ENCODE measurements around the gene TMEM259. TPM values are rescaled to one million over a fixed set of nuclear protein-coding genes. Genes with fewer than 3 reads are reported as not detected.

TMEM259 gene
- total and polyA plus RNA-seq, 2 donors (not counting 3 experiments of a cell fraction or from before 2014, with no cell fraction given): 142 to 297 TPM

DNA sequence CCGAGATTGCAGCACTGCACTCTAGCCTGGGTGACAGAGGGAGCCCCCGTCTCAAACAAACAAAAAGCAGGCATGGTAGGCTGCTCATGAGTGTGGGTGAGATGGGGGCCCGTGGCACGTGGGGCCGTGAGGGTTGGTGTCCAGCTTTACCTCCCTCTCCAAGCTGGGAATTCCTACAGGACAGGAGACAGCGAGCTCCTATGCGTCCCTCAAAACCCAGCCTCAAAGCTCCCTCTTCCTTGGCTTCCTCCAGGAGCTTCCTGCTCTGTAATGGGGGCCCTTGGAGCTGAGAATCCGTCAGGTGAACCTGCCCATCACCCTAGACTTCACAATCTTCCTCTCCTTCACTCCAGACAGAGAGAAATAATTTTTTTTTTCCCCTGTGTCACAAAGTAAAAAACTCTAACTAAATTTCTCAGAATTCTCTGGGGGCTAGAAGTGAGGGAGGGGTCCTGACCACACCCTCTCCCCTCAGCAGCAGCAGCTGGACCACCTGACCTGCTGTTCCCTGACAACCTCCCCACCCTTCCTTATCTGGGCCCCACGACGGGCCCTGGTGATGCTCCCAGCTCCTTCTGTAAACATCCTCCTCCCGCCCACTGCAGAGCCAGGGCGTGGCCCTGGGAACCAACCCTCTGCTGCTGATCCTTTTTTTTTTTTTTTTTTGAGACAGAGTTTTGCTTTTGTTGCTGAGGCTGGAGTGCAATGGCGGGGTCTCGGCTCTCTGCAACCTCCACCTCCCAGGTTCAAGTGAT lies 58.9 kb downstream of the TMEM259 start:
- H3K9ac ChIP-seq (replicated peaks; ENCODE audit: extremely low read depth, insufficient read depth, low read length): no peak overlapping the region
- no peaks in the 10 kb centered on the region for H3K4me1 ChIP-seq (ENCODE audit: control insufficient read depth, extremely low read depth, insufficient read depth, low read length)
- no peaks in the 10 kb centered on the region for H3K9me3 ChIP-seq (replicated peaks; ENCODE audit: control insufficient read depth, insufficient read depth, low read length)
- TF ChIP-seq, protein P1, sequence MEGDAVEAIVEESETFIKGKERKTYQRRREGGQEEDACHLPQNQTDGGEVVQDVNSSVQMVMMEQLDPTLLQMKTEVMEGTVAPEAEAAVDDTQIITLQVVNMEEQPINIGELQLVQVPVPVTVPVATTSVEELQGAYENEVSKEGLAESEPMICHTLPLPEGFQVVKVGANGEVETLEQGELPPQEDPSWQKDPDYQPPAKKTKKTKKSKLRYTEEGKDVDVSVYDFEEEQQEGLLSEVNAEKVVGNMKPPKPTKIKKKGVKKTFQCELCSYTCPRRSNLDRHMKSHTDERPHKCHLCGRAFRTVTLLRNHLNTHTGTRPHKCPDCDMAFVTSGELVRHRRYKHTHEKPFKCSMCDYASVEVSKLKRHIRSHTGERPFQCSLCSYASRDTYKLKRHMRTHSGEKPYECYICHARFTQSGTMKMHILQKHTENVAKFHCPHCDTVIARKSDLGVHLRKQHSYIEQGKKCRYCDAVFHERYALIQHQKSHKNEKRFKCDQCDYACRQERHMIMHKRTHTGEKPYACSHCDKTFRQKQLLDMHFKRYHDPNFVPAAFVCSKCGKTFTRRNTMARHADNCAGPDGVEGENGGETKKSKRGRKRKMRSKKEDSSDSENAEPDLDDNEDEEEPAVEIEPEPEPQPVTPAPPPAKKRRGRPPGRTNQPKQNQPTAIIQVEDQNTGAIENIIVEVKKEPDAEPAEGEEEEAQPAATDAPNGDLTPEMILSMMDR (IDR thresholded peaks at IDR 0.05; ENCODE audit: extremely low read depth in 1 of 2, insufficient read depth in 1 of 2, low read depth in 1 of 2, low read length in 2 of 2): no peak
- TF ChIP-seq EZH2 (IDR thresholded peaks at IDR 0.05; ENCODE audit: borderline replicate concordance, low read depth, low read length, severe bottlenecking): no peak
- TF ChIP-seq, protein P2, sequence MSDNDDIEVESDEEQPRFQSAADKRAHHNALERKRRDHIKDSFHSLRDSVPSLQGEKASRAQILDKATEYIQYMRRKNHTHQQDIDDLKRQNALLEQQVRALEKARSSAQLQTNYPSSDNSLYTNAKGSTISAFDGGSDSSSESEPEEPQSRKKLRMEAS (IDR thresholded peaks at IDR 0.05; ENCODE audit: insufficient read depth, insufficient read length): no peak
- TF ChIP-seq POLR2A (IDR thresholded peaks at IDR 0.05; ENCODE audit: low read depth, low read length): no peak
- no peaks in the 10 kb centered on the region for H3K79me2 ChIP-seq (ENCODE audit: control insufficient read depth, insufficient read depth, low read length)
- intact Hi-C loops (cut with micrococcal nuclease) (no loop called here), dilution Hi-C loops (cut with MboI; ENCODE audit: extremely low pct_ligation_motif_present, low sequenced_read_pairs) (no loop called here)
- no peak overlapping the region for H3K27ac ChIP-seq (ENCODE audit: insufficient read depth, low read depth, low read length)
- BruUV-seq (replicated peaks): no TSS peak
- H3K4me2 ChIP-seq (ENCODE audit: insufficient read depth, low read length): no peak overlapping the region
- POLR2A ChIA-PET: no interaction called here
- H3K9me1 ChIP-seq (replicated peaks; ENCODE audit: control insufficient read depth, extremely low read depth, insufficient read depth, low read length): no peaks in the 10 kb centered on the region
- no peak overlapping the region for H2AFZ ChIP-seq (ENCODE audit: low read depth, low read length)
- CTCF ChIA-PET: interaction anchor here (0.6 to 1.4 kb wide), 3 partner anchors 13 to 183 kb away, joined by 3 read pairs; no protein-coding TSS in a partner anchor
- no peaks in the 10 kb centered on the region for H3K27me3 ChIP-seq (ENCODE audit: control insufficient read depth in 2 of 2, insufficient read depth in 2 of 2, low read length in 2 of 2)
- FAIRE-seq (no peak), DNase-seq (ENCODE audit: low read depth, low spot score) (no peak)
- H3K36me3 ChIP-seq (ENCODE audit: control insufficient read depth in 2 of 2, extremely low read depth in 1 of 2, insufficient read depth in 2 of 2, low read length in 2 of 2): peaks cover 2 to 5% of the 10 kb centered on the region in 2 experiments
- H4K20me1 ChIP-seq (replicated peaks; ENCODE audit: control insufficient read depth, extremely low read depth, insufficient read depth, low read length): no peaks in the 10 kb centered on the region
- no peak overlapping the region for H3K4me3 ChIP-seq (replicated peaks in 1 of 3; ENCODE audit: insufficient read depth in 1 of 3, low read depth in 1 of 3, low read length in 3 of 3)

DNA sequence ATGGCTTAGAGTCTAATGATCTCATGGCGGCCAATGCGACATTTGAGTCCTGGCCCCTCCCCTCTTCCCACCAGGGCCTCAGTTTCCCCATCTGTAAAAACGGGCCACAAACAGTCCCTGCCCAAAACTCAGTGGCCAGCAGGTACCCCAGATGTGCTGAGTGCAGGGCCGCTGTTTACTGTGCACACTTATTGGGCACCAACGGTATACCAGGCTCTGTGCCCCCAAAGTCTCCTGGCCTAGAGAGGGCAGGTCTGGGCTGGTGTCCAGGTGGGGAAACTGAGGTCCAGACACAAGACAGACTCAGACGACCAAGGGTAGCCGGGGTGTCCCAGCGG lies 60.4 kb downstream of the TMEM259 start:
- Histone ChIP-seq H3K9me3 (replicated peaks; ENCODE audit: control insufficient read depth, insufficient read depth, low read length) (no peaks in the 10 kb centered on the region), H3K9ac (replicated peaks; ENCODE audit: extremely low read depth, insufficient read depth, low read length) (no peak overlapping the region), H3K79me2 (ENCODE audit: control insufficient read depth, insufficient read depth, low read length) (no peaks in the 10 kb centered on the region), H3K27me3 (ENCODE audit: control insufficient read depth in 2 of 2, insufficient read depth in 2 of 2, low read length in 2 of 2) (no peaks in the 10 kb centered on the region), H3K4me2 (ENCODE audit: insufficient read depth, low read length) (no peak overlapping the region), H3K4me1 (ENCODE audit: control insufficient read depth, extremely low read depth, insufficient read depth, low read length) (no peaks in the 10 kb centered on the region), H3K27ac (ENCODE audit: insufficient read depth, low read depth, low read length) (no peak overlapping the region), H3K36me3 (ENCODE audit: control insufficient read depth in 2 of 2, extremely low read depth in 1 of 2, insufficient read depth in 2 of 2, low read length in 2 of 2) (peaks cover 2% of the 10 kb centered on the region in 2 experiments), H4K20me1 (replicated peaks; ENCODE audit: control insufficient read depth, extremely low read depth, insufficient read depth, low read length) (no peaks in the 10 kb centered on the region), H3K9me1 (replicated peaks; ENCODE audit: control insufficient read depth, extremely low read depth, insufficient read depth, low read length) (no peaks in the 10 kb centered on the region), H2AFZ (ENCODE audit: low read depth, low read length) (no peak overlapping the region), H3K4me3 (replicated peaks in 1 of 3; ENCODE audit: insufficient read depth in 1 of 3, low read depth in 1 of 3, low read length in 3 of 3) (no peak overlapping the region)
- no peak for TF ChIP-seq GATA2 (IDR thresholded peaks at IDR 0.05; ENCODE audit: insufficient read depth, insufficient read length, low read depth, low read length)
- TF ChIP-seq POLR2AphosphoS5 (IDR thresholded peaks at IDR 0.05; ENCODE audit: insufficient read depth, low read depth, low read length): no peak
- no peak for TF ChIP-seq EZH2 (IDR thresholded peaks at IDR 0.05; ENCODE audit: borderline replicate concordance, low read depth, low read length, severe bottlenecking)
- TF ChIP-seq, protein P1 (IDR thresholded peaks at IDR 0.05; ENCODE audit: extremely low read depth in 1 of 2, insufficient read depth in 1 of 2, low read depth in 1 of 2, low read length in 2 of 2): no peak
- TF ChIP-seq FOS (IDR thresholded peaks at IDR 0.05; ENCODE audit: borderline replicate concordance, insufficient read depth, low read length): no peak
- TF ChIP-seq JUN (IDR thresholded peaks at IDR 0.05; ENCODE audit: borderline replicate concordance, insufficient read depth, insufficient read length, low read depth): no peak
- TF ChIP-seq, protein P2 (IDR thresholded peaks at IDR 0.05; ENCODE audit: insufficient read depth, insufficient read length): no peak
- TF ChIP-seq POLR2A (IDR thresholded peaks at IDR 0.05; ENCODE audit: low read depth, low read length): no peak
- TF ChIP-seq MYC (IDR thresholded peaks at IDR 0.05; ENCODE audit: low read depth, low read length): no peak
- dilution Hi-C loops (cut with MboI; ENCODE audit: extremely low pct_ligation_motif_present, low sequenced_read_pairs) (no loop called here), intact Hi-C loops (cut with micrococcal nuclease) (no loop called here)
- FAIRE-seq (no peak), DNase-seq (ENCODE audit: low read depth, low spot score) (no peak)
- ChIA-PET CTCF (interaction anchor here (0.8 kb wide), 1 partner anchor 12 kb away, joined by 3 read pairs; no protein-coding TSS in a partner anchor), POLR2A (no interaction called here)
- no TSS peak for BruUV-seq (replicated peaks)
